Activated gamma-delta T cell treated with anti-CD3 and anti-CD28 coated beads, Interleukin-2, amount 50 U/mL, for 16 hours (primary cell): ENCODE results near the gene RANBP9.

Experiments used
- DNase-seq: peaks from one replicate; pipeline ENCODE4 v3.0.0-alpha.2; 2020; ENCODE audit warnings: low read depth

Gene RANBP9

GRCh38 chr6:13677878-13678254 lies 33.8 kb downstream of the RANBP9 start:
- DNase-seq: no peak

GRCh38 chr6:13676551-13677156 lies 35.0 kb downstream of the RANBP9 start:
- DNase-seq: no peak

- no peak for DNase-seq
Measured at GRCh38 chr6:13674533-13675190, 37.0 kb downstream of the RANBP9 start.

GRCh38 chr6:13673825-13674444 lies 37.7 kb downstream of the RANBP9 start:
- no peak for DNase-seq

GRCh38 chr6:13673368-13673767 lies 38.3 kb downstream of the RANBP9 start:
- no peak for DNase-seq

GRCh38 chr6:13672904-13673303 lies 38.7 kb downstream of the RANBP9 start:
- DNase-seq: no peak

GRCh38 chr6:13671548-13672127 lies 40.0 kb downstream of the RANBP9 start:
- no peak for DNase-seq

- DNase-seq: no peak
Measured at GRCh38 chr6:13669476-13669875, 42.2 kb downstream of the RANBP9 start.

- no peak for DNase-seq
Measured at GRCh38 chr6:13668291-13668928, 43.2 kb downstream of the RANBP9 start.

GRCh38 chr6:13667655-13668054 lies 44.0 kb downstream of the RANBP9 start:
- no peak for DNase-seq

GRCh38 chr6:13666194-13667105 lies 45.2 kb downstream of the RANBP9 start:
- DNase-seq: no peak

GRCh38 chr6:13664703-13665352 lies 46.8 kb downstream of the RANBP9 start:
- no peak for DNase-seq

- DNase-seq: no peak
Measured at GRCh38 chr6:13663986-13664385, 47.6 kb downstream of the RANBP9 start.

GRCh38 chr6:13662651-13663334 lies 48.8 kb downstream of the RANBP9 start:
- no peak for DNase-seq

GRCh38 chr6:13661647-13662046 lies 50.0 kb downstream of the RANBP9 start:
- DNase-seq: no peak

GRCh38 chr6:13660893-13661292 lies 50.7 kb downstream of the RANBP9 start:
- DNase-seq: no peak

- no peak for DNase-seq
Measured at GRCh38 chr6:13660273-13660672, 51.4 kb downstream of the RANBP9 start.

GRCh38 chr6:13655700-13656099 lies 55.9 kb downstream of the RANBP9 start:
- DNase-seq: no peak

- DNase-seq: no peak
Measured at GRCh38 chr6:13654496-13654895, 57.1 kb downstream of the RANBP9 start.

GRCh38 chr6:13653296-13653695 lies 58.3 kb downstream of the RANBP9 start:
- DNase-seq: no peak

- DNase-seq: no peak
Measured at GRCh38 chr6:13649393-13649792, 62.2 kb downstream of the RANBP9 start.
